Transverse colon (tissue), 3 donors: ENCODE measurements around the gene CNBD2.

ENCODE experiments used
- CTCF ChIP-seq, 5 experiments: fragments of 200-600 bp in 3 of 5; fragments of 450-650 bp in 2 of 5; sonication (generic) in 3 of 5; IDR thresholded peaks; 1 replicate in 2 of 5; 2 replicates in 3 of 5; pipeline ENCODE4 v1.5.1; 2016 to 2017; ENCODE audit warnings: antibody characterized with exemption in 5 of 5, inconsistent platforms in 3 of 5, mild to moderate bottlenecking in 2 of 5, moderate library complexity in 1 of 5
- POLR2A ChIP-seq: fragments of 450-650 bp; IDR thresholded peaks from one replicate; pipeline ENCODE4 v1.6.1; 2016; ENCODE audit warnings: antibody characterized with exemption, mild to moderate bottlenecking, moderate library complexity

- TF ChIP-seq CTCF (IDR thresholded peaks at IDR 0.05) (no peak), POLR2A (no peak)
Observed at GRCh38 chr20:36017048-36017951, 48.9 kb downstream of the CNBD2 start.
